GM23338 (cell line): ENCODE results near the gene OCEL1. TPM values are rescaled to one million over a fixed set of nuclear protein-coding genes. Genes with fewer than 3 reads are reported as not detected.

Source experiments
- ATAC-seq: fragments of 200-7000 bp; cut with Tn5 transposase; 3 replicates; pipeline ENCODE4 v1.9.1; 2020
- DNase-seq: peaks from one replicate; pipeline ENCODE4 v3.0.0-alpha.2; 2015; ENCODE audit warnings: low spot score
- H2AFZ ChIP-seq: fragments of 200-600 bp; sonication (generic); 2 replicates; pipeline ENCODE4 v1.8.0; 2016; ENCODE audit warnings: antibody characterized with exemption, mild to moderate bottlenecking, moderate library complexity
- H3F3A ChIP-seq: fragments of 200-600 bp; sonication (generic); replicated peaks from 2 replicates; pipeline ENCODE4 v1.8.0; 2017; ENCODE audit warnings: antibody characterized with exemption, mixed run types, low read depth
- H3K27ac ChIP-seq: fragments of 200-600 bp; sonication (generic); 2 replicates; pipeline ENCODE4 v1.6.1; 2016; ENCODE audit warnings: low read depth
- H3K27me3 ChIP-seq: fragments of 200-600 bp; sonication (generic); 2 replicates; pipeline ENCODE4 v1.8.0; 2016; ENCODE audit warnings: mild to moderate bottlenecking, mixed run types, moderate library complexity; ENCODE audit not compliant: insufficient read depth
- H3K36me3 ChIP-seq: fragments of 200-600 bp; sonication (generic); 2 replicates; pipeline ENCODE4 v1.8.0; 2016; ENCODE audit warnings: mild to moderate bottlenecking; ENCODE audit not compliant: insufficient read depth
- H3K4me1 ChIP-seq: fragments of 200-600 bp; sonication (generic); 2 replicates; pipeline ENCODE4 v1.8.0; 2016; ENCODE audit warnings: mild to moderate bottlenecking, moderate library complexity; ENCODE audit not compliant: insufficient read depth
- H3K4me2 ChIP-seq: fragments of 200-600 bp; sonication (generic); 2 replicates; pipeline ENCODE4 v1.7.1; 2017; ENCODE audit warnings: mixed run types
- H3K4me3 ChIP-seq: fragments of 200-600 bp; sonication (generic); 2 replicates; pipeline ENCODE4 v1.6.1; 2016; ENCODE audit warnings: mixed run types
- H3K79me2 ChIP-seq: fragments of 200-600 bp; sonication (generic); replicated peaks from 2 replicates; pipeline ENCODE4 v1.8.0; 2017; ENCODE audit warnings: mild to moderate bottlenecking; ENCODE audit not compliant: insufficient read depth
- H3K9me2 ChIP-seq: fragments of 200-600 bp; sonication (generic); 2 replicates; pipeline ENCODE4 v1.8.0; 2017; ENCODE audit not compliant: insufficient read depth
- H4K20me1 ChIP-seq: fragments of 200-600 bp; sonication (generic); replicated peaks from 2 replicates; pipeline ENCODE4 v1.8.0; 2017; ENCODE audit warnings: mild to moderate bottlenecking; ENCODE audit not compliant: insufficient read depth
- H3K27ac Mint-ChIP-seq: 2 replicates; pipeline ENCODE4 v1.8.0; 2020; ENCODE audit warnings: inconsistent platforms, mild to moderate bottlenecking, moderate library complexity, mixed read lengths
- H3K27me3 Mint-ChIP-seq: 3 replicates; pipeline ENCODE4 v1.8.0; 2022; ENCODE audit warnings: low read depth, mild to moderate bottlenecking, moderate library complexity, mixed read lengths, inconsistent platforms; ENCODE audit not compliant: insufficient read depth, poor library complexity
- H3K36me3 Mint-ChIP-seq: 3 replicates; pipeline ENCODE4 v1.8.0; 2021; ENCODE audit warnings: low read depth, mild to moderate bottlenecking, inconsistent platforms, moderate library complexity, mixed read lengths
- H3K4me1 Mint-ChIP-seq: 3 replicates; pipeline ENCODE4 v1.8.0; 2020; ENCODE audit warnings: mild to moderate bottlenecking, inconsistent platforms, mixed read lengths
- H3K4me3 Mint-ChIP-seq: 3 replicates; pipeline ENCODE4 v1.8.0; 2021; ENCODE audit warnings: moderate library complexity, mild to moderate bottlenecking, inconsistent platforms, mixed read lengths
- H3K9me3 Mint-ChIP-seq: 3 replicates; pipeline ENCODE4 v1.8.0; 2020; ENCODE audit warnings: moderate library complexity, mild to moderate bottlenecking, inconsistent platforms, mixed read lengths
- CREB1 ChIP-seq: fragments of 250-450 bp; sonication (Bioruptor Pico); IDR thresholded peaks from 2 replicates; pipeline ENCODE4 v1.5.0; 2020; ENCODE audit warnings: low read depth, mild to moderate bottlenecking, moderate library complexity
- EZH2 ChIP-seq: fragments of 200-600 bp; sonication (generic); IDR thresholded peaks from one replicate; pipeline ENCODE4 v1.8.0; 2017; ENCODE audit warnings: antibody characterized with exemption, mild to moderate bottlenecking, low read depth; ENCODE audit not compliant: unreplicated experiment
- EZH2phosphoT487 ChIP-seq: fragments of 200-600 bp; sonication (generic); IDR thresholded peaks from one replicate; pipeline ENCODE4 v1.8.1; 2018; ENCODE audit warnings: antibody characterized with exemption; ENCODE audit not compliant: unreplicated experiment
- JUNB ChIP-seq: IDR thresholded peaks from one replicate; pipeline ENCODE4 v1.6.1; 2016; ENCODE audit warnings: antibody characterized with exemption; ENCODE audit not compliant: unreplicated experiment
- NANOG ChIP-seq: IDR thresholded peaks from 2 replicates; pipeline ENCODE4 v1.6.1; 2016; ENCODE audit warnings: antibody characterized with exemption, borderline replicate concordance
- POLR2AphosphoS5 ChIP-seq: IDR thresholded peaks from 2 replicates; pipeline ENCODE4 v1.6.1; 2016; ENCODE audit warnings: antibody characterized with exemption, low read depth
- long read RNA-seq: library from polyadenylated mRNA; unstranded; transcript quantifications from one replicate; pipeline ENCODE4 v2.0.0, GENCODE V29; 2020; ENCODE audit not compliant: unreplicated experiment
- polyA plus RNA-seq: library from polyadenylated mRNA; unstranded; fragments of >200 nt; fragmentation: Nextera tagmentation; extraction: Ambion mirVana; gene quantifications from 2 replicates; pipeline ENCODE4 v1.2.1, GENCODE V29; 2016
- total RNA-seq: library from RNA; depleted of rRNA; stranded (reverse); fragments of >200 nt; shearing (Covaris generic); gene quantifications from 2 replicates; pipeline ENCODE4 v1.2.3, GENCODE V29; 2014; rRNA removed
- TF ChIP-seq, protein P1 (sequence below): IDR thresholded peaks from one replicate; pipeline ENCODE4 v1.6.1; 2018; ENCODE audit warnings: antibody characterized with exemption; ENCODE audit not compliant: unreplicated experiment

Gene OCEL1, protein sequence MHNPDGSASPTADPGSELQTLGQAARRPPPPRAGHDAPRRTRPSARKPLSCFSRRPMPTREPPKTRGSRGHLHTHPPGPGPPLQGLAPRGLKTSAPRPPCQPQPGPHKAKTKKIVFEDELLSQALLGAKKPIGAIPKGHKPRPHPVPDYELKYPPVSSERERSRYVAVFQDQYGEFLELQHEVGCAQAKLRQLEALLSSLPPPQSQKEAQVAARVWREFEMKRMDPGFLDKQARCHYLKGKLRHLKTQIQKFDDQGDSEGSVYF
- total RNA-seq (9.6 and 12.7 TPM in 2 replicates), polyA plus RNA-seq (47.4 and 50.6 TPM in 2 replicates)
- long read RNA-seq, transcript OCEL1-201 (6 exons, 1,133 nt): major isoform, 11 of 25 reads
- long read RNA-seq, partial matches to known transcripts: 6 of 25 reads
- long read RNA-seq, other reads (novel, unspliced or antisense): 2 of 25 reads

DNA sequence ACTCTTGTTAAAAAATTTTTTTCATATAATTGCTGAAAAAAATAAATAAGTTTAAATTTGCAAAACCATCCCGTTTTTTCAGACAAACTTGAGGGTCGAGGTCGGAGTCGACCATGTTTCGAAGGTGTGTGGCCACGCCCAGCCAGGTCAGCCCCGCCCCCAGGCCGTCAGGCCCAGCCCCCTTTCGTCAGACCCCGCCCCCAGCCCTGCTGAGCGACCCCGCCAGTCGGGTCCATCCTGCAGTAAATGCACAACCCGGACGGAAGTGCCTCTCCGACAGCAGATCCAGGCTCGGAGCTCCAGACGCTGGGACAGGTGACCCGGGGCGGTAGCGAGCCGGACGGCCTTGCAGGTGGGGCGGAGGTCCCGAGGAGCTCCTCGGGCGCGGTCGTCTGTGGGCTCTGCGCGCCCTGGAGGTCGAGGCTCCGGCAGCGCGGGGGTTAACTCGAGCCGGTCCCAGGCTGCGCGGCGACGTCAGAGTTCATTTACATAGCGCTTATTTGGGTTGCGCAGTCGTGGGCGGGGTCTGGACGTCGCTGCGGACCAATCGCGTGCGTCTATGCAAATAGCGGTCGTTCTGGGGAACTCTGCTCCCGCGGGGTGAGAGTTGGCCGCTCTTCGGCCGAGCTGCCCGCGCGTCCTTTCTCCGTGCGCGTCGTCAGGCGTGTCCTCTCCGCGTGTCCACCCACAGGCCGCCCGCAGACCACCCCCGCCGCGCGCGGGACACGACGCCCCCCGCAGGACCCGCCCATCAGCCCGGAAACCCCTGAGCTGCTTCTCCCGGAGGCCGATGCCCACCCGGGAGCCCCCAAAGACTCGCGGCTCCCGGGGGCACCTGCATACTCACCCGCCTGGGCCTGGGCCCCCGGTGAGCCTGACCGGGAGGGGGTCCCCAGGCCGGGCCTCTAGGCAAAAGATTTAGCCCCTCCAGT lies at the start of gene OCEL1:
Gene OCEL1, plus strand, starts transcription at position 225 of the 932 bp plus-strand sequence. Its CDS starts 22 bp downstream, at position 247.
- Histone ChIP-seq H3K27me3 (no peaks in the 10 kb centered on the region), H3F3A (peaks cover 20% of the 10 kb centered on the region), H3K4me2 (peak within 1 kb of the TSS; percentile 93), H3K27ac (peak within 1 kb of the TSS; percentile 95; the same call in 1 of the 2 replicates), H3K9me2 (no peaks in the 10 kb centered on the region), H3K79me2 (no peaks in the 10 kb centered on the region; the same call in 1 of the 2 replicates), H3K4me3 (peak within 1 kb of the TSS; percentile 92), H4K20me1 (no peaks in the 10 kb centered on the region; the same call in none of the 2 replicates), H3K4me1 (no peaks in the 10 kb centered on the region; the same call in 1 of the 2 replicates), H3K36me3 (no peaks in the 10 kb centered on the region), H2AFZ (peak within 1 kb of the TSS; percentile 95)
- Mint-ChIP-seq H3K27ac (peak within 1 kb of the TSS; percentile 96), H3K9me3 (no peaks in the 10 kb centered on the region), H3K27me3 (peaks cover 13% of the 10 kb centered on the region), H3K4me1 (peaks cover 13% of the 10 kb centered on the region; the same call in 2 of the 3 replicates), H3K36me3 (peaks cover 18% of the 10 kb centered on the region), H3K4me3 (peak within 1 kb of the TSS; percentile 83)
- DNase-seq (peak; percentile 99), ATAC-seq (peak; percentile 89)
- TF ChIP-seq POLR2AphosphoS5 (peak; percentile 84), CREB1 (CRISPR knock-in tag) (peak; percentile 83), NANOG (no peak)
- TF ChIP-seq, protein P1, sequence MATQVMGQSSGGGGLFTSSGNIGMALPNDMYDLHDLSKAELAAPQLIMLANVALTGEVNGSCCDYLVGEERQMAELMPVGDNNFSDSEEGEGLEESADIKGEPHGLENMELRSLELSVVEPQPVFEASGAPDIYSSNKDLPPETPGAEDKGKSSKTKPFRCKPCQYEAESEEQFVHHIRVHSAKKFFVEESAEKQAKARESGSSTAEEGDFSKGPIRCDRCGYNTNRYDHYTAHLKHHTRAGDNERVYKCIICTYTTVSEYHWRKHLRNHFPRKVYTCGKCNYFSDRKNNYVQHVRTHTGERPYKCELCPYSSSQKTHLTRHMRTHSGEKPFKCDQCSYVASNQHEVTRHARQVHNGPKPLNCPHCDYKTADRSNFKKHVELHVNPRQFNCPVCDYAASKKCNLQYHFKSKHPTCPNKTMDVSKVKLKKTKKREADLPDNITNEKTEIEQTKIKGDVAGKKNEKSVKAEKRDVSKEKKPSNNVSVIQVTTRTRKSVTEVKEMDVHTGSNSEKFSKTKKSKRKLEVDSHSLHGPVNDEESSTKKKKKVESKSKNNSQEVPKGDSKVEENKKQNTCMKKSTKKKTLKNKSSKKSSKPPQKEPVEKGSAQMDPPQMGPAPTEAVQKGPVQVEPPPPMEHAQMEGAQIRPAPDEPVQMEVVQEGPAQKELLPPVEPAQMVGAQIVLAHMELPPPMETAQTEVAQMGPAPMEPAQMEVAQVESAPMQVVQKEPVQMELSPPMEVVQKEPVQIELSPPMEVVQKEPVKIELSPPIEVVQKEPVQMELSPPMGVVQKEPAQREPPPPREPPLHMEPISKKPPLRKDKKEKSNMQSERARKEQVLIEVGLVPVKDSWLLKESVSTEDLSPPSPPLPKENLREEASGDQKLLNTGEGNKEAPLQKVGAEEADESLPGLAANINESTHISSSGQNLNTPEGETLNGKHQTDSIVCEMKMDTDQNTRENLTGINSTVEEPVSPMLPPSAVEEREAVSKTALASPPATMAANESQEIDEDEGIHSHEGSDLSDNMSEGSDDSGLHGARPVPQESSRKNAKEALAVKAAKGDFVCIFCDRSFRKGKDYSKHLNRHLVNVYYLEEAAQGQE: no peak

DNA sequence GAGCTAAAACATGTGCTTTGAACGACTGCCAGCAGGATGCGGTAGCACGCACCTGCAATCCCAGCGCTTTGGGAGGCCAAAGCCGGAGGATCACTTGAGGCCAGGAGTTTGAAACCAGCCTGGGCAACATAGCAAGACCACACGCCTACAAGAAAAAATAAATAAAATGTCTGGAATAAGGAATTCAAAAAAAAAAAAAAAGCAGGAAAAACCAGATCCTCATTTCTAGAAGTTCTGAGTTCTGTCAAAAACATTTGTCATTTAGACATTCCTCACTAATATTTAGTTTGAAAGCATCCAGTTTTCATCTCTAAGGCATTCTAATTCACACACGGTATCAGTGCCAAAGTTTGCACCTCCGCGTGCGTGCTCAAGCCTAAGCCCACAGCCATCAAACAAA lies 47.7 kb upstream of the OCEL1 start:
- TF ChIP-seq, protein P1: no peak
- TF ChIP-seq JUNB (no peak), EZH2 (no peak), EZH2phosphoT487 (no peak), NANOG (no peak)
- Mint-ChIP-seq H3K27ac (no peak overlapping the region), H3K27me3 (peaks cover 5% of the 10 kb centered on the region)

More for the DNA sequence above, 47.7 kb upstream of the OCEL1 start:
- H3K9me3 Mint-ChIP-seq: no peaks in the 10 kb centered on the region
- DNase-seq (no peak), ATAC-seq (no peak)
- no peaks in the 10 kb centered on the region for H3K9me2 ChIP-seq
- H3K4me3 Mint-ChIP-seq: no peak overlapping the region
- no peaks in the 10 kb centered on the region; the same call in 1 of the 2 replicates for H4K20me1 ChIP-seq
- peaks cover 23% of the 10 kb centered on the region for H3K36me3 Mint-ChIP-seq
- peaks cover 18% of the 10 kb centered on the region for H3K36me3 ChIP-seq
- no peaks in the 10 kb centered on the region for H3K79me2 ChIP-seq
- H3K4me3 ChIP-seq: no peak overlapping the region
- H3K4me1 ChIP-seq: no peaks in the 10 kb centered on the region
- H3K4me2 ChIP-seq: no peak overlapping the region
- no peak overlapping the region for H3K27ac ChIP-seq
- H3K27me3 ChIP-seq: no peaks in the 10 kb centered on the region
- H3F3A ChIP-seq: peaks cover 6% of the 10 kb centered on the region
- H3K4me1 Mint-ChIP-seq: peaks cover 13% of the 10 kb centered on the region
- no peak overlapping the region for H2AFZ ChIP-seq
